ENCODE measurements around the gene SMARCD1.

Gene SMARCD1

DNA sequence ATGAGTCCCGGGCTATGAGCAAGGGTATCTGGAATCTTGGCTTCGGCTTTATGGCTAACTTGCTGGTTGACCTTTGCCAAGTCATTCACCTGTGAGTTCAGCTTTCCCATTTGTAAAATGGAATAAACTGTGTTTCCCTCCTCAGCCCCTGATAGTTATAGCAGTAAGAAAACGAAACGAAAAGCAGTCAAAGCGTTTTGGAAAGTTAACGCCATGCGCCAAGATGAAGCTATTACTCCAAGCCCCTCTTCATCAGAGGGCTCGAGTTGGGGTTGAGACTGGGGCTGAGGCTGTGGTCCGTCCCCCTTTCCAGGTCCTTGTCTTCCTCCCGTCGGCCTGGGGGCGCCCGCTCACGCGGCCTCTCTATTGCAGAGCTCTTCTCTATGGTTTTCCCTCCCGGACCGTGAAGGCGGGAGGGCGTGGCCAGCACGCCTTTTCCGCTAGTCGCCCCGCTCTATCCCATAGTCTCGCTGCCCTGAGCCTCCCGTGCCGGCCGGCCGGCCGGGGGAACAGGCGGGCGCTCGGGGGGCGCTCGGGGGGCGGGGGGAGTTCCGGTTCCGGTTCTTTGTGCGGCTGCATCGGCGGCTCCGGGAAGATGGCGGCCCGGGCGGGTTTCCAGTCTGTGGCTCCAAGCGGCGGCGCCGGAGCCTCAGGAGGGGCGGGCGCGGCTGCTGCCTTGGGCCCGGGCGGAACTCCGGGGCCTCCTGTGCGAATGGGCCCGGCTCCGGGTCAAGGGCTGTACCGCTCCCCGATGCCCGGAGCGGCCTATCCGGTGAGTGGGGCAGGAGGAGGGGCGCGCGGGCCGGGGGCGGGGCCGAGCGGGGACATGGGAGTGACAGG lies at the start of gene SMARCD1:
Gene SMARCD1 (plus strand): TSS at position 568 of the 840 bp plus-strand sequence. CDS start 28 bp downstream, at position 596.
- DNase-seq, result peak; percentile 96

DNA sequence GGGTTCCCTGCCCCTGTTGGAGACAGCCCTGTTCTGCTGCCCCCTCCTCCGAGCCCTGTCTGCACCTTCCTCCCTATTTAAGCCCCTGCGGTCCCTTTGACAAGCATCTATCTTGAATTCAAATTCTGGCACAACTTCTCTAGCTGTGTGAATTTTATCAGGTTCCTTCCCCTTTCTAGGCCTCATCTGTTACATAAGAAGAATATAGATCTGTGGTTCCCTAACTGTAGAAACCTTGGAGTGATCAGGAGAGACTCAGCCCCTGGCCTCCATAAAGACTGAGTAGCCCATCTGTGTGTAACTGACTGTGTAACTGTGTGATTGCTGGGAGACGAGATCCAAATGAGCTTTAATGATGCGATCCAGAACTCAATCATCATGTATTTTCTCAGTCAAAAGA lies 46.8 kb upstream of the SMARCD1 start:
- DNase-seq, result no peak

DNA sequence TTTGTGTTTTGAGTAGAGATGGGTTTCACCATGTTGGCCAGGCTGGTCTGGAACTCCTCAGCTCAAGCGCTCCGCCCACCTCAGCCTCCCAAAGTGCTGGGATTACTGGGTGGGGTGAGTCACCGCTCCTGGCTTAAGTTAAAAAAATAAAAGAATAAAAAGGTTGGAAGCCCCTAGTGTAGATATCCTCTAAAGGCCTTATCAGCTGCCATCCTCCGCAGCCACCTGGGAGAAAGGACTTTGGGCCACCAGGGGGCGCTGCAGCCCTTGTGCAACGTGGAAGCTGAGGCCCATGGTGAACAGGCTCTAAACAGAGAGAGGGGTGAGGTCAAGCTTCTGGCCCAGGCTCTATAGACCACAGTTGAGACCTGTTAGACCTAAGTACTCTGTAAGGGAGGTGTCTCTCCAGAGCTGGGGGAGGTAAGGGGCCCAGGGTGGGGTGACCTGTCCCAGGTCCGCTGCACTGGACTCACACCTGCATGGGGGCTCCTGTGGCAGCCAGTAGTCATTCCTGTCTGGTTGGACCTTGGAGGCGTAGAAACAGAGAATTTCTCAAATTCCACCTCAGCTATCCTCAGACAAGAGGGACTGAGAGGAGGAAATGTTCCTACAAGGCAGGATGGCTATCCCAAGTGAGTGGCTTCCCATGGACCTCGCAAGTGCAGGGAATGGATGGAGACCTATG lies 45.8 kb upstream of the SMARCD1 start:
- DNase-seq, result peak; percentile 34

DNA sequence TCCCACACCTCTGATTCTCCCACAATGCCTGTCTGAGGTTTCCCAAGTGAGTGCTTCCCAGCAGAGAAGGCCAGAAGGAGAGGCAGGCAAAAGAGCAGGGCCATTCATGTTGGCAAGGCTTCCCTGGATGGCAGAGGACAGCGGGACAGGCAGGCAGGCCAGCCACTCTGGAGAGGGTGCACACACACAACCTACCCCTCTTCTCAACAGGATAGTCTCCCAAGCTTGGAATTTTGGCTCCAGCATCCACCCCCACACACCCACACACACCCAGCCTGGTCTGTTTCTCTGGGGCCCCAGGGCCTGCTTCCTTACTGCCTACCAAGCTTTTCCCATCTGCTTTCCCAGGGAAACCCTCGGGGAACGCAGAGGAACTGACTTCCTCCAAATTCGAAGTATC lies 44.5 kb upstream of the SMARCD1 start:
- DNase-seq, result no peak

DNA sequence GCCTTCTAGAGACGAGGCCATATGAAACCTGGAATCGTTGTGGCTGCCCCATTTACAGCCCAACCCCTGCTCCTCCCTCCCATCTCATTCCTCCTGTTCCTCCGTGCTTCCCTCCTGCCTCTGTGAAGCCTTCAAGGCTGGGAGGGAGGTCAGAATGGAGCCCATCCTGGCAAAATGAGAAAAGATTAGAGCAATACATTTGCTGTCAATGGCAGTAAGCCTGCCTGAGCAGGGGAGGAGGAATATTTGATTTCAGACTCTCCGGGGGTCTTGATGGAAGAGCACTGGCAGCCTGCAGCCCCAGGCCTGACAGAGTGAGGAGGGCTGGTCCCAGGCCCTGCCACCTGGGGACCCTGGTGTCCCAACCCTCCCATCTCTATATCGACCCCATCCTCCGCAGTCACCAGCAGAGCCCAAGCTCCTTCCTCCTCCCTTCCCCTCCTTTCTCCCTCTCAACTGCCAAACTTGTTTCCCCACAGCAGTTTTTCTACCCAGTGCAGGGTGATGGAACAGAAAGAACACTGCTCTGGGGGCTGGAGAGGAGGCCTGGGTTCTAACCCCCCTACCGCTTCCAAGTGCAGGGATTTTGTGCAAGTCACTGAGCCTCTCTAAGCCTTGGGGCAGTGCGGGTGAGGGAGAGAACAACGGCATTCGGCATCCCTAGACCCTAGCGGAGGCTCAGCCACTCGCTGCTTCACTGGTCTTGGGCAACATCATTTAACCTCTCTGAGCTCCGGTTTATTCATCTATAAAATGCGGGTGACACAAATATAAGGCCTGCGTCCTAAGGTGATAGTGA lies 43.9 kb upstream of the SMARCD1 start:
- DNase-seq, result no peak

DNA sequence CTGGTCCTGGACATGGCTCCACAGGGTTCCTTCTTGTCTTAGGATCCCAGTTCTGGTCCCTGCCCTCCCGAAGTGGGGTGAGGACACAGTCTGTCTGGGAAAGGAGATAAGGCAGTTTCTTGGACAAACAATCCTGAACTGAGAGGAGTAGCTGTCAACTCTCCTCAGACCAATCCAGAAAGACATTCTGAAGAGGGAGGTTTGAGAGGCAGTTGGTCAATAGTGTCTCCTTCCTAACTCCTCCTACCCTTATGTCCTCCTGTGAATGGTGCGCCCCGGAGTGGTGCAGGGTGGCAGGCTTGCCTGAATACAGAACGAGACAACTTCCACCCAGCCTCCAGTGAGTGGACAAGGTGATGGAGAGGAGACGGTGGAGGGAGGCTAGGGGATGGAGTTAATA lies 43.2 kb upstream of the SMARCD1 start:
- DNase-seq, result no peak

DNA sequence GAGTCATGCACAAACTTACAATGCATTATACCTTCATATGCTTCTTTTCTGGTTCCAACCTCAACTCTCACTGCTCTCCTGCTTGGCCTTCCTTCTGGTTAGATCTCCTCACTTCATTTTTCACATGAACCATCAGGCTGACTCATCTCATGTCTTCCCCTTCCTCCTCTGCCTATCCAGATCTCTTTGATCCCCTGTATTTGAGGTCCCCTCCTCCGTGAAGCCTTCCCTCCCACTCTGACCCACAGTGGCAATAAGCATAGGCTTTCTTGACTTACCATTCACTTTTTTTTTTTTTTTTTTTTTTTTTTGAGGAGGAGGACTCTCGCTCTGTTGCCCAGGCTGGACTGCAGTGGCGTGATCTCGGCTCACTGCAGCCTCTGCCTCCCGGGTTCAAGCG lies 42.4 kb upstream of the SMARCD1 start:
- no peak for DNase-seq

DNA sequence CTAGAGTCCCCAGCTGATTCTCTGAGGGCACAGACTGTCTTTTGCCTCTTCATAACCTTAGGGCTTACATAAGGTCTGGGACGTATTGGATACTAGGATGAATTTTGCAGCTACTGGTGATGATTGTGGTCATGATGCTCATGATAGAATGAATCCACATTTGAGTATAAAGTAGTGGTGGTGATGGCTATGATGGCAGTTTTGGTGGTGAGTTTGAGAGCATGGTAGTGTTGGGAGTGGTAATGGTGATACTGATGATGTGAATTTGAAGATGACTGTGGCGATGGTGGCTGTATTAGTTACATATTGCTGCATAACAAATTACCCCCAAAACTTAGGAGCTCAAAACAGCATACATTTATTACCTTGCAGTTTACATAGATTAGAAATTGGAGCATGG lies 41.8 kb upstream of the SMARCD1 start:
- no peak for DNase-seq

DNA sequence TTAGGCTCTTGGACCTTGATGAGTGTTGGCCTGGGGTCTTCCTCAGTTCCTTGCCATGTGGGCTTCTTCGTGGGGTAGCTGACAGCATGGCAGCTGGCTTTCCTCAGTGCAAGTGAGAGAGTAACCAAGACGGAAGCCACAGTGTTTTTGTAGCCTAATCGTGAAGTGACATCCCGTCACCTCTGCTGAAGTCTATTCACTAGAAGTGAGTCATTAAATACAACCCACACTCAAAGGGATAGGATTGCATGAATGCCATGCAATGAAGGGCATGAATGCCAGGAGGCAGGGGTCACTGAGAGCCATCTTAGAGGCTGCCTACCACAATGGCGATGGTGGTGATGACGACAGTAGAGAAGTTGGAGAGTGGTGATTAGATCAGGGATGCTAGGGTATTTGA lies 41.3 kb upstream of the SMARCD1 start:
- no peak for DNase-seq

DNA sequence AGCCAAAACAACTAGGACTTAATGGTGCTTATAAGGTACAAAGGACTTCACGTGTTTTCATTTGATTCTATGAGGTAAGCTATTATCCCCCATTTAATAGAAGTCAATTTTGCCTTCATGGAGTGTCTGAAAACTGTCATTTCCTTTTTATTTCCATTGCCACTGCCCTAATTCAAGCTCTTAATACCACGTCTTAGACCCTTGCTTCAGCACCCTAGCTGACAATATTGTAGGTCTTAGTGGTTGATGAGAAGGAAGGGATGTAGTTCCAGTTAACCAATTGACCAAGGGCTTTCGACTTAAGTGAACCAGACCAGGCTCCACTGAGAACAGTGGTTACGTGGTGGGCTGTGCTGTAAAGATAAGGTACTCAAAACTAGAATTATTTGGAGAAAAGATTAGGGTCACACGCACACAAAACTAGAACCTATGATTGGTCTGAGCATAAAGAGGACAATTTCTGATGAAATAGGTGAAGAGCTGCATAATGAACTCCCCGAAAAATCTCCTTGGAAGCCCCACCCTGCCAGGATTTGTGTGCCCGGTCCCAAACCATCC lies 37.4 kb upstream of the SMARCD1 start:
- no peak for DNase-seq

DNA sequence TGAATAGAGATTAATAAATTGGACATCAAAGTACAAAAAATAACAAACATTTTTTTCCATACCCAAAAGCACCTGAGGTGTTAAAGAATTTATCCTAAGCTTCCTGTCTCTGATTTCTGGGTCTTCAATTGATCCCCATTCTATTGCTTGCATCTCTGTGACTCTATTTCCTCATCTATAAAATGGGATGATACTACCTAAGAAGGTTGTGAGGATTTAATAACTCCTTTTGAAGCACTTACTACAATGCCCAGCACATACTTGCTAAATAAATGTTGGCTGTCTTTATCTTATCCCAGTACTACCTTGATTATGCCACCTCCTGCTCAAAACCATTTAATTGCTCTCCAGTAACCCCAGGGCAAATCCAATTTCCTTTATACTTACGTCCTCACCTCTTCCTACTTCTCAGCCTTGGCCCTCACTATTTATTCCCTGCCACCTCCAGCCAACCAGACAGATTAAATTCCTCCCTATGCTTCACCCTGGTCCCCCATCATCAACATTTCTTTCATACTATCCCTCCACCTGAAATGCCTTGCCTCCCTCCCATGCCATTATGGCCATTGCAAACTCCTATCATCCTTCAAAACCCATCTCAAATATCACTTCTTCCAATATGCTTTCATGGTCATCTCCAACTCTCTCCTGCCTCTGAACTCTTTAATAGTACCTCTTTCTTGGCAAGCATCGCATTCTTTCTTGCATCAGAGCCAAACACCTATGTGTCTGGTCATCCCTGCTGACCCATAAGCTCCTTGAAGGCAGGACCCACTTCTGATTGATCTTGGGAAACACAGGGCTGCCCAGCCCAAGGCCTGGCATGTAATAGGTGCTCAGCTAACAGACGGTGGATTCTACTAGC lies 35.7 kb upstream of the SMARCD1 start:
- DNase-seq, result no peak

DNA sequence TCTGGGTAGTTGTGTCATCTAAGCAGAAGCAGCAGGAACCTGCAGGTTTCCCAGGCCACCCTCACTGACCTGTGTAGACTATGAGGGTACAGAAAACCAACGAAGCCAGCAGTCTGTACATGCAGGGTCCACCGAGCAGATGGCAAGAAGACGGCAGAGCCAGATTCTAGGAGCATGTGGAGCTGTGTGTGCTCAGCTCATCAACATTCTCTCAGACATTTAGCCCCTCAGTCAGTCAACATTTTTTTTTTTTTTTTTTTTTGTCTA lies 35.1 kb upstream of the SMARCD1 start:
- no peak for DNase-seq

DNA sequence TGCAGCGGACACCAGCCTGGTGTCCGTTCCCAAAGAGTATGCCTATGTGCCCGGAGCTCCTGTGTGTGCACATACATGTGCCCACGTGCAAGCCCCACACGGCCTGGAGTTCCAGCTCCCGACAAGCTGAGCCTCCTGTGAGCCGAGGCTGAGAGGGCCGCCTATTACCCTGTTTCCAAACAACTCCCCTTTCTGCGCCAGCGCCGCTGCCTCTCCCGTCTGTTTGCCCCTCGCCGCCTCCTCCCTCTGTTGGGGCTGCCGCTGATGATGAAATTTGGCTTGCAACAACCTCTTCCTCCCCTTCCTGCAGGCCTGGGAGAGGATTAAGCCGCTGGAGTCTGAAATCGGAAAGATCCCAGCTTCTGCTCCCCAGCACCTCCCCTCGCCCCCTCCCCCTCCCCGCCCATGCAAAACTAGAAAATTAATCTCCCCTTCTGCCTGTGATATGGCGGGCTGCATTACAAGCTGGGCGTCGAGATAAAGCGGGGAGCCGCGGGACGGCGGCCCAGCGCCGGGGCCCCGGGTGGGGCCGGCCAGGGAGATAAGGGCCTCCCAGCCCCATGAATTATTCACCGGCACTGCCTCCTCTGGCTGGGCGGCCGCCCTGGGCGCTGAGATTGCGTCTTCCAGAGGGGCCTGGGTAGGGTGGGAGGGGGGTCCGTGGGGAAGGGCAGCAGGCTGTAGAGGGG lies 34.6 kb upstream of the SMARCD1 start:
- no peak for DNase-seq

DNA sequence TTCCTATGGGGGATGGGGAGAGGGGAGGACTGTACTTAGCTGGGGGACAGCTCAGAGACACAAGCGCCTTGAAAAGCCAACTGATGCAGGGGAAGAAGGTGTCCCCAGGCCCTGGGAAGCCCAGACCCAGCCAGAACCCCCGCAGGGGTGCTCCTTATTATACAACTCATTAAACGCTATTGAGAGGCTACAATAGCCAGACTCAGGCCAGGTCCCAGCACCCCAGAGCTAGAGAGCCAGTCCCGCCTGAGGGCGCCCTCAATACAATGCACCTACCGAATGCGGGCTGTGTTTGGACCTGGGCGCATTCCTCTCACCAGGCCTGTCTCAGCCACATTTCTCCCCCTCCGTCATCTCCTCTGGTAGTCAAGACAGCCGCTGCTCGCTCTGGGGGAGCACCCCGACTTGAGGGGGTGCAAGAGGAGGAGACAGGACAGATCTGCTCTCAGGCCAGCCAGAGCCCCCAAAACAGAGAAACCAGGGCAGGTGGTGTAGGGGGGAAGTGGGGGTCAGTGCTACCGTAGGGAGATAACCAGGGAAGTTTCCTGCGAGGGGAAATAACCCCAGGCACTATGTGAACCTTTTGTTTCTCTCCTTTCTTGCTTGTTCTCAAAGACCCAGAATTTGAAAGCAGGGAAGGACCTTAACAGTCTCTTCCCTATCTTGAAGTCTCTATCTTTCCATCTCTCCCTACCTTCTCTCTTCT lies 33.9 kb upstream of the SMARCD1 start:
- DNase-seq, result no peak

DNA sequence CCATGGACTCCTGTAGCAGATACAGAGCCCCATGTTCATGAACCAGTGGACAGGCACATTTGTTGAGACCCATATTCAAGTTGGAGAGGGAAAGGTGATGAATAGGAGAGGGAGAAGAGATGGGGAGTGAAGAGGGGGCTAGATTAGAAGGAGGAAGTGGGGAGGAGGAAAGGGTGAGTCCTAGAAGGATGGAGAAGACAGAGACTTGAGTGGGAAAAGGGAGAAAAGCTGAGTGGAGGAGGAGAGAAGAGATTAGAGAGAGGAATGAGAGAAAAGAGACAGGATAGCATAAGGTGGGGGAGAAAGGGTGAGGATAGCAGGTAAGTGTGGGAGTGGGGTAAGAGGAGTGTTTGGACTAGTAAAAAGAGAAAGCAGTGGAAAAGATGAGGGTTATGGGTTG lies 32.6 kb upstream of the SMARCD1 start:
- no peak for DNase-seq

DNA sequence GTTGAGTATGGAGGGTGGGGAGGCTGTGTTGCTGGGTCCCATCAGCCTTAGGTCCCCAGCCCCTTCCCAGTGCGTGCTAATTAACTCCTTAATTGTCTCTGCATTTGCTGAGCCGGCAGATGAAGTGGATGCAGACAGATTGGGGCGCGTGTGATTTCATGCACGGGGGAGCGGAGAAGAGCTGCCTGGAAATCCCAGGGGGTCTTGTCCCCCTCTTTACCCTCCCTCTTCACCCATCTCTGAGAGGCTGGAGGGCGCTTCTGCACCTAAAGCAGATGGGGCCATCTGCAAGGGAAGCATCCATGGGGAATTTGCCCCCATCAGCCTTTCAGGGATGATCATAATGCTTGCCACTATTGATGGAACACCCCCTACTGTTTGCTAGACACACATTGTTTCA lies 32.2 kb upstream of the SMARCD1 start:
- DNase-seq, result no peak

DNA sequence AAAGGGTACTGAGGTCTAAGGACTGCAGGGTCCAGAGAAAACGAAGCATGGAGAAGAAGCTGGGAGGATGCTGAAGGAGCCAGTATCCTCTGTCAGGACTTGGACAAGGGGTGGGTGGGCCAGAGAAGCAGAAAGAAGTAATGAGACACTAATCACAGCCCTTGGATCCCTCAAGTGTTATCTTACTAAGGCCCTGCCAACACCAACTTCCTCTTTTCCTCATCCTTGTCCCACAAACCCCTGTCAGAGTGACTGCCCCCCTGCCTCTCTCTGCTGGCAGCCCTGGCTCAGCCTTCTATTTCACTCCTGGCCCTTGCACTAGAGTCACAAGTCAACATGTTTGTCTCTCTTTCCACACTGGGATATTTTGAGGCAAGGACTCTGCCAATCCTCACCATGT lies 31.6 kb upstream of the SMARCD1 start:
- no peak for DNase-seq

DNA sequence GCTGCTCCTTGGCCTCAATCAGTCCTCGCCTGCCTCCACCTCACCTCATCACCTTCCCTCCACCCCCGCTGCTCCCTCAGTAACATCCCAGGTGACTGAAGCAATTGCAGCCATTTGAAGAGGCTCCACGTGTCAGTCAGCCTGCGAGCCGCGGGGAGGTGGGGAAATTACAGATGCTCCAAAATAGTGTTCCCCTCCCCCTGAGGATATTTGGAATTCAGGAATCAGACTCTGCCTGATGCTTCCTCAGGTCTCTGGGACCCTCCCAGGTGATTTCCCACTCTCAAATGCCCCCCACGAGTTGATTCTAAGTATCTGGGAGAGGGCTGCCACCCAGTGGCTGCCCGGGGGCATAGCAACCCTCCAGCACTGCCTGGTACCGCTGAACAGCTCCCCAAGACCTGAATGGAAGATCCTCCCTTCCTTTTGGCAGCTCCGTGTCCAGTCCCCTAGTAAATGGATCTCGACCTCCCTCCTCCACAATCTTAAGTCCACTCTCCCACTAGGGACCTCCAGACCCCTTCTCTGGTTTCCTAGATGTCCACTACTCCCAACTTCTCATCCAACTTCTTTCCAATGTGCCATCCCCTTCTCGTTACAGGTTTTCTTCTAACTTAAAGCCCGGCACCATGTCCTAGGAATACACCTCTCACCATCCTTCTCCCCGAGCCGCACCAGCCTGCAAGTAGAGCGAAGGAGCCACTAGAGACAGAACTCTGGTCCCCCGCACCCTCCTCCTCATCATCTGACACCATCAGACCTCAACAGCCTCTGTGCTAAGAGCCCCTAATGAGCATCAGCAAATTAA lies 29.1 kb upstream of the SMARCD1 start:
- peak; percentile 27 for DNase-seq

DNA sequence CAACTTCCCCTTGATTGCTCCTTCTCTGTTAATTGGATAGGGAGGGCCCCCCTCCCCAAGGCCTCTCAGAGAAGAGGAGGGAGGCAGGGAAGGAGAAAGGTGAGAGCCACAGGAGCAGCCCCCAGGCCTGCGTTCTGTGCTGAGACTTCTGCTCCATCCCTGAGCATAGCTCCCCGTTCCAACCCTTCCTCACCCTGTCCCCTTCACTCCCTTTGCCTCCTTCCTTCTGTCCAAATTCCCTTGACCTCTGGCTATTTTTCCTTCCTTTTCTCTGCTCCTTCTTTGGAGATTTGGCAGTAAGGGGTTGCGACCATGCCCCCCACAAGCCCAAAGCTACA lies 28.5 kb upstream of the SMARCD1 start:
- no peak for DNase-seq

DNA sequence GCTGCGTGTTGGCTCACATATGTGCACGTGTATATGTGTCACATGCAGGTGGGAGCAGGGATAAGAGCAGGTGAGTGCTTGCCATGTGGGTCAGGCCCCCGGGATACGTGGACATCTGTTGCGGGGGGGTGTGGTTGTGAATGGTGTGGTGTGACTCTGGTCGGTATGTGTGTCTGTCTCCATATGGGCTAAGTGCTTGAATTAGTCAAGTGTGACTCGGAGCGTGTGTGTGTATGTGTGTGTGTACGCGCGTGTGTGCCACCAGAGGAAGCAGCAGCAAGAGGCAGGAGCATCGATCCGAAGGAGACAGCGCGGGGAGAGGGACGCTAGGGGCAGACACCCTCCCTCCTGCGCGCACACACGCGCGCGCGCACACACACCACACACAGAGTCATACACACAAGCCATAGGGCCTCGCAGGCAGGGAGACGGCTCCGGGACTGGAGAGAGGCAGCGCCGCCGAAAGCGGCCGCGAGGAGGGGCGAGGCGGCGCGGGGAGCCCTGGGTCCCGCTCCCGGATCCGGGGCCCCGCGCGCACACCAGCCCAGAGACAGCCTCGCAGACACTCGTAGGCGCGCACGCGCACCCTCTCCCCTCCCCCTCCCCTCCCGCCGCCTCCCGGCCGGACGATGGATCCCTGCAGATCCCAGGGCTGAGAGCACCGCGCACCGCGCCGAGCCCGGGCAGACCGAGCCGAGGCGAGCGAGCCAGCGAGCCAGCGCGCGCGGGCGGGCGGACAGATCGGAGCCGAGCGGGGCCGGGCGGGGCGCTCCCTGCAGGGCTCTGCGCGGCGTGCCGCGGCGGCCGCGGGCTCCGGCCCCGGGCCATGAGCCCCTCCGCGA lies 27.9 kb upstream of the SMARCD1 start, which contains the start of gene ASIC1:
Gene ASIC1 (plus strand): TSS at position 597 of the 842 bp plus-strand sequence. CDS start 1,171 bp downstream, outside the sequence.
- peak; percentile 70 for DNase-seq

All from NCI-H510A (cell line).